H1 (cell line): ENCODE data around the gene FGF2. TPM values are rescaled to one million over a fixed set of nuclear protein-coding genes. Genes with fewer than 3 reads are reported as not detected.

ENCODE experiments used
- E2F6 ChIP-seq: IDR thresholded peaks from 2 replicates; pipeline ENCODE4 v1.6.1; 2012; ENCODE audit warnings: inconsistent platforms
- MAFK ChIP-seq: IDR thresholded peaks from 2 replicates; pipeline ENCODE4 v1.6.1; 2012; ENCODE audit warnings: low read depth, mild to moderate bottlenecking, improper control_type of control experiment, low read length
- POLR2A ChIP-seq, 2 experiments: IDR thresholded peaks; 1 replicate in 1 of 2; 2 replicates in 1 of 2; pipeline ENCODE4 v1.6.1; 2011; ENCODE audit warnings: low read depth in 2 of 2, low read length in 2 of 2, mild to moderate bottlenecking in 2 of 2; ENCODE audit errors: control extremely low read depth in 1 of 2
- POU5F1 ChIP-seq: IDR thresholded peaks from 2 replicates; pipeline ENCODE4 v1.6.1; 2011; ENCODE audit warnings: low read depth, mild to moderate bottlenecking, low read length, moderate library complexity
- RNF2 ChIP-seq: fragments of 200-900, 300-1000 bp; sonication (generic); IDR thresholded peaks from 2 replicates; pipeline ENCODE4 v1.7.1; 2016; ENCODE audit warnings: borderline replicate concordance, low read depth, mild to moderate bottlenecking, antibody characterized with exemption, low read length; ENCODE audit not compliant: poor library complexity, severe bottlenecking; ENCODE audit errors: missing control alignments
- SP1 ChIP-seq: IDR thresholded peaks from 2 replicates; pipeline ENCODE4 v1.6.1; 2011; ENCODE audit warnings: low read depth, low read length
- SP2 ChIP-seq: IDR thresholded peaks from 2 replicates; pipeline ENCODE4 v1.6.1; 2012; ENCODE audit warnings: mild to moderate bottlenecking, low read length, inconsistent platforms
- TAF7 ChIP-seq: optimal IDR thresholded peaks from 2 replicates; pipeline ENCODE3; 2011; ENCODE audit warnings: low read depth, mild to moderate bottlenecking, inconsistent platforms, low read length, moderate library complexity, borderline replicate concordance
- polyA plus RNA-seq, 7 experiments: library from polyadenylated mRNA; depleted of rRNA in 3 of 7; stranded (reverse) in 5 of 7; unstranded in 2 of 7; fragments of >200 nt in 5 of 7; fragments of 200-250 nt in 2 of 7; gene quantifications; 1 replicate in 5 of 7; 2 replicates in 1 of 7; 4 replicates in 1 of 7; pipeline versions ENCODE4 v1.2.1 to v1.2.3, GENCODE V29; 2011 to 2013; ENCODE audit warnings: missing spikeins in 2 of 7, mixed read lengths in 2 of 7
- total RNA-seq: library from RNA; stranded (reverse); fragmentation: NEBNext Ultra II Directional; extraction: Animal tissue kit (Norgen Biotek cat#: 25700); gene quantifications from 2 replicates; pipeline ENCODE4 v1.2.1, GENCODE V29; 2021

The FGF2 gene
- total and polyA plus RNA-seq, 2 of the 8 experiments (the other 6 are each of a cell fraction or from before 2014, with no cell fraction given) = 23.4 to 145 TPM

- TF ChIP-seq SP2 (no peak), POU5F1 (no peak), RNF2 (no peak), SP1 (no peak), E2F6 (no peak), POLR2A (IDR thresholded peaks at IDR 0.05; ENCODE audit: control extremely low read depth in 1 of 2, low read depth in 2 of 2, low read length in 2 of 2) (no peak), TAF7 (no peak), MAFK (no peak)
Measured at GRCh38 chr4:122845760-122846159, 19.1 kb downstream of the FGF2 start (continued).
